Stimulated activated CD8-positive, alpha-beta memory T cell treated with anti-CD3 and anti-CD28 coated beads, Interleukin-2, amount 100 ng/mL, for 48 hours (primary cell): ENCODE measurements around the gene CLRN3.

Experiments
- DNase-seq, 2 donors: peaks; one replicate each; pipeline ENCODE4 v3.0.0-alpha.2; 2020; ENCODE audit warnings: low read depth in 2 of 2

CLRN3 gene

GRCh38 chr10:127848226-127848625, 44.5 kb downstream of the CLRN3 start:
- no peak for DNase-seq

GRCh38 chr10:127845756-127846155, 47.0 kb downstream of the CLRN3 start:
- no peak for DNase-seq

GRCh38 chr10:127840884-127841283, 51.9 kb downstream of the CLRN3 start:
- DNase-seq, result no peak

GRCh38 chr10:127836966-127837365, 55.8 kb downstream of the CLRN3 start:
- DNase-seq, result no peak

- no peak for DNase-seq
These were observed 56.6 kb downstream of the CLRN3 start for GRCh38 chr10:127836176-127836575.

GRCh38 chr10:127834791-127835190, 58.0 kb downstream of the CLRN3 start:
- no peak for DNase-seq

GRCh38 chr10:127834221-127834620, 58.5 kb downstream of the CLRN3 start:
- no peak for DNase-seq

- DNase-seq, result no peak
These were observed 58.9 kb downstream of the CLRN3 start for GRCh38 chr10:127833804-127834203.

GRCh38 chr10:127832501-127832900, 60.2 kb downstream of the CLRN3 start:
- no peak for DNase-seq

GRCh38 chr10:127830414-127830813, 62.3 kb downstream of the CLRN3 start:
- DNase-seq, result no peak
